Measurements from ENCODE around the gene KDM8.

- peak in 1 of 4 experiments; percentile 28 for TF ChIP-seq CTCF (IDR thresholded peaks at IDR 0.05)
- no peak for TF ChIP-seq POLR2AphosphoS5 (IDR thresholded peaks at IDR 0.05)
- no peak for TF ChIP-seq POLR2A (IDR thresholded peaks at IDR 0.05)
- TF ChIP-seq EP300 (IDR thresholded peaks at IDR 0.05), result no peak
Observed at GRCh38 chr16:27223226-27223610, 19.9 kb downstream of the KDM8 start.

Data from gastroesophageal sphincter (tissue), 3 donors.